ENCODE data around the gene PNPLA5. TPM values are rescaled to one million over a fixed set of nuclear protein-coding genes. Genes with fewer than 3 reads are reported as not detected.

PNPLA5 gene
- total and polyA plus RNA-seq, 2 of the 13 experiments (the other 11 are each of a cell fraction or from before 2014, with no cell fraction given): not detected

GRCh38 chr22:43925433-43926348 is 33.9 kb upstream of the PNPLA5 start (continued):
- TF ChIP-seq ZNF280D (CRISPR knock-in tag; IDR thresholded peaks at IDR 0.05): 0 out of 2 replicates have a peak, but pooled peaks have one; percentile 20
- no peak for TF ChIP-seq HNRNPH1 (optimal IDR thresholded peaks at IDR 0.05; ENCODE audit: low read depth, low read length)
- no peak; the same call in 1 of the 2 replicates for TF ChIP-seq MIER3 (CRISPR knock-in tag; IDR thresholded peaks at IDR 0.05; ENCODE audit: borderline replicate concordance)
- TF ChIP-seq ZNF124 (CRISPR knock-in tag; IDR thresholded peaks at IDR 0.05): peak; percentile 59; the same call in 1 of the 2 replicates
- peak; percentile 70; the same call in 1 of the 2 replicates for TF ChIP-seq NFIC (IDR thresholded peaks at IDR 0.05; ENCODE audit: low read length)
- TF ChIP-seq GTF2F1 (IDR thresholded peaks at IDR 0.05; ENCODE audit: low read length): no peak
- TF ChIP-seq CREB3 (CRISPR knock-in tag; IDR thresholded peaks at IDR 0.05): no peak
- no peak for TF ChIP-seq SYNCRIP (IDR thresholded peaks at IDR 0.05; ENCODE audit: insufficient read depth, low read depth, low read length)
- TF ChIP-seq POLR2A (IDR thresholded peaks at IDR 0.05; ENCODE audit: insufficient read depth in 1 of 2, low read depth in 2 of 2, low read length in 2 of 2): peak; percentile 88 to 90
- TF ChIP-seq SALL1 (CRISPR knock-in tag; IDR thresholded peaks at IDR 0.05): peak; percentile 78
- TF ChIP-seq ZNF44 (CRISPR knock-in tag; IDR thresholded peaks at IDR 0.05): no peak
- TF ChIP-seq TMF1 (CRISPR knock-in tag; IDR thresholded peaks at IDR 0.05; ENCODE audit: low read depth): no peak
- TF ChIP-seq SNAPC5 (CRISPR knock-in tag; IDR thresholded peaks at IDR 0.05; ENCODE audit: borderline replicate concordance): no peak
- no peak for TF ChIP-seq THAP7 (CRISPR knock-in tag; IDR thresholded peaks at IDR 0.05)
- TF ChIP-seq PHB2 (IDR thresholded peaks at IDR 0.05; ENCODE audit: partially characterized antibody): no peak
- TF ChIP-seq HOXD1 (CRISPR knock-in tag; IDR thresholded peaks at IDR 0.05): peak; percentile 53; the same call in 1 of the 2 replicates
- no peak for TF ChIP-seq CSRNP2 (CRISPR knock-in tag; conservative IDR thresholded peaks at IDR 0.05; ENCODE audit: low read depth)
- no peak for TF ChIP-seq ZNF317 (CRISPR knock-in tag; IDR thresholded peaks at IDR 0.05)
- TF ChIP-seq SUZ12 (IDR thresholded peaks at IDR 0.05; ENCODE audit: low read depth, low read length): no peak
- TF ChIP-seq MAZ (IDR thresholded peaks at IDR 0.05; ENCODE audit: borderline replicate concordance, low read depth, low read length): peak; percentile 35; the same call in 1 of the 2 replicates
- TF ChIP-seq MAZ (CRISPR knock-in tag; IDR thresholded peaks at IDR 0.05; ENCODE audit: low read depth): peak; percentile 10; the same call in 1 of the 2 replicates
- TF ChIP-seq ZNF672 (CRISPR knock-in tag; IDR thresholded peaks at IDR 0.05): no peak
- no peak for TF ChIP-seq ZFP36L2 (CRISPR knock-in tag; IDR thresholded peaks at IDR 0.05)
- peak; percentile 75 for TF ChIP-seq PPARG (CRISPR knock-in tag; conservative IDR thresholded peaks at IDR 0.05)
- no peak for TF ChIP-seq NFATC3 (CRISPR knock-in tag; IDR thresholded peaks at IDR 0.05)

All from HepG2 (cell line).